ACC112 (cell line): ENCODE results near the gene MACO1.

Experiments used
- H2AFZ ChIP-seq: fragments of 200-600 bp; sonication (generic); one replicate; pipeline ENCODE4 v1.6.0; 2017; ENCODE audit warnings: antibody characterized with exemption, low read length; ENCODE audit not compliant: unreplicated experiment
- H3K27ac ChIP-seq: fragments of 200-600 bp; sonication (generic); 2 replicates; pipeline ENCODE4 v1.5.1; 2014; ENCODE audit warnings: low read depth, mild to moderate bottlenecking, antibody characterized with exemption, low read length, moderate library complexity
- H3K27me3 ChIP-seq: fragments of 200-600 bp; sonication (generic); 2 replicates; pipeline ENCODE4 v1.6.1; 2014; ENCODE audit warnings: mild to moderate bottlenecking, antibody characterized with exemption, low read length, moderate library complexity, mixed read lengths; ENCODE audit not compliant: insufficient read depth
- H3K36me3 ChIP-seq: fragments of 200-600 bp; sonication (generic); 2 replicates; pipeline ENCODE4 v1.6.1; 2016; ENCODE audit warnings: mild to moderate bottlenecking, antibody characterized with exemption, low read length, moderate library complexity, mixed read lengths; ENCODE audit not compliant: insufficient read depth
- H3K4me1 ChIP-seq: fragments of 200-600 bp; sonication (generic); one replicate; pipeline ENCODE4 v1.6.1; 2016; ENCODE audit warnings: low read length, mixed read lengths; ENCODE audit not compliant: insufficient read depth, unreplicated experiment, control insufficient read depth
- H3K4me3 ChIP-seq: fragments of 200-600 bp; sonication (generic); 2 replicates; pipeline ENCODE4 v1.5.1; 2014; ENCODE audit warnings: mild to moderate bottlenecking, low read depth, low read length
- H3K79me2 ChIP-seq: fragments of 200-600 bp; sonication (generic); one replicate; pipeline ENCODE4 v1.6.0; 2016; ENCODE audit warnings: low read length; ENCODE audit not compliant: control insufficient read depth, unreplicated experiment, insufficient read depth

Gene MACO1

GRCh38 chr1:25546193-25546592 lies 115.5 kb downstream of the MACO1 start:
- Histone ChIP-seq H3K36me3 (no peaks in the 10 kb centered on the region), H2AFZ (no peak overlapping the region), H3K79me2 (peaks cover 3% of the 10 kb centered on the region), H3K4me3 (no peak overlapping the region), H3K4me1 (peaks cover 27% of the 10 kb centered on the region), H3K27me3 (no peaks in the 10 kb centered on the region), H3K27ac (no peak overlapping the region)

DNA sequence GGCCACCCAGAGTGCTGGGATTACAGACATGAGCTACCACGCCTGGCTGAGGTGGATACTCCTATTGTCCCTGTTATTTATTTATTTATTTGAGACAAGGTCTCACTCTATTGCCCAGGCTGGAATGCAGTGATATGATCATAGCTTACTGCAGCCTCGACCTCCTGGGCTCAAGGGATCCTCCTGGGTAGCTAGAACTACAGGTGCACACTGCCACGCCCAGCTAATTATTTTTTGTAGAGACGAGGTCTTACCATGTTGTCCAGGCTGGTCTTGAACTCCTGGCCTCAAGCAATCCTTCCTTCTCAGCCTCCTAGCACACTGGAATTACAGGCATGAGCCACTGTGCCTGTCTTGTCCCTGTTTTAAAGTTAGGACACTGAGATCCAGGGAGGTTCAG lies 117.9 kb downstream of the MACO1 start:
- Histone ChIP-seq H3K27me3 (no peaks in the 10 kb centered on the region), H3K27ac (no peak overlapping the region), H3K36me3 (no peaks in the 10 kb centered on the region), H3K4me1 (peaks cover 27% of the 10 kb centered on the region), H2AFZ (no peak overlapping the region), H3K79me2 (peaks cover 4% of the 10 kb centered on the region), H3K4me3 (no peak overlapping the region)

- no peaks in the 10 kb centered on the region for H3K27me3 ChIP-seq
- no peaks in the 10 kb centered on the region for H3K36me3 ChIP-seq
- H3K4me3 ChIP-seq, result no peak overlapping the region
- peaks cover 4% of the 10 kb centered on the region for H3K79me2 ChIP-seq
- no peak overlapping the region for H3K27ac ChIP-seq
- H3K4me1 ChIP-seq, result peaks cover 23% of the 10 kb centered on the region
- H2AFZ ChIP-seq, result no peak overlapping the region
Observed at GRCh38 chr1:25549273-25550154, 118.8 kb downstream of the MACO1 start.
